ENCODE results near the gene ATCAY.
"Not testable (repeated sequence)": the region's sequence is repeated elsewhere in the genome, so short reads cannot be mapped to it uniquely, and the experiment has no call there.

ATCAY gene

DNA sequence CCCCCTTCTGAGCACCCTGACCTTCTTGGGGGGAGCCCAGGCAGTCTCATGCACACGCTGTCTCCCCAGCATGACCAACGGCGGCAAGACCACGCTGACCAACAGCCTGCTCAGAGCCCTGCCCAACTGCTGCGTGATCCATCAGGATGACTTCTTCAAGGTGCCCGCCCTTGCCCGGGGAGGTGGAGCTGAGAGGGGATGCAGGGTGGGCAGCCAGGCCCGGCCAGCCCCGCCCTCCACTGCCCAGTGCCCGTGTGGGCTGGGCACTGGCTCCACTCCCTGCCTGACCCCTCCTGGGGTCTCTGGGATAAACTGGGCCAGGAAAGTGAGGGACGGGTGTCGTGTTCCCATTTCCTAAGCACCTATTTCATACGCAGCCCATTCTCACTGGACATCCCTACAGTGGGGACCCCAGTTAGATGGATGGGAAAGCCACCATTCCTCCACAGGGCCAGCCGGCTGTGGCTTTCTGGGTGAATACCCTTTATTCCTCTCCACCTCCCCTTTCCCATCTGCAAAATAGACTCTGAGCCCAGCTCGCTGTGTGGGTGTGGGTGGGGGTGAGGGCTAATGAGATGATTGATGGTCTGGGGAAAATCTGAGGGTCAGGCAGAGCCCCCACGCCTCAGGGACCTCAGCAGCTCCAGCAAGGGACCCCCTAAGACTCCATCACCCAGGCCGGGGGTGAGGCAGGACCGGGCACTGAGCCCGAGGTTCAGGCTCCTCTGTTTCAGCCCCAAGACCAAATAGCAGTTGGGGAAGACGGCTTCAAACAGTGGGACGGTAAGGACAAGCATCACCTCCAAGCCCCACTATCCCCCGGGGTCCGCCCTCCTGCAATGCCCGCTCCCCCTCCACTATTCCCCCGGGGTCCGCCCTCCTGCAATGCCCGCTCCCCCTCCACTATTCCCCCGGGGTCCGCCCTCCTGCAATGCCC is 56.3 kb downstream of the ATCAY start:
- Histone ChIP-seq H3K27me3 (peaks cover 0 to 12% of the 10 kb centered on the region in 2 donors), H3K4me3 (no peak overlapping the region), H3K36me3 (no peaks in the 10 kb centered on the region), H3K4me1 (peaks cover 0 to 15% (median 8%) of the 10 kb centered on the region in 4 donors), H3K27ac (no peak overlapping the region), H3K9me3 (no peaks in the 10 kb centered on the region)
- no peak for TF ChIP-seq CTCF (IDR thresholded peaks at IDR 0.05)
- intact Hi-C loops (cut with DNase I; ENCODE audit: low total_unique reads) = no loop called here
- no peak for DNase-seq

DNA sequence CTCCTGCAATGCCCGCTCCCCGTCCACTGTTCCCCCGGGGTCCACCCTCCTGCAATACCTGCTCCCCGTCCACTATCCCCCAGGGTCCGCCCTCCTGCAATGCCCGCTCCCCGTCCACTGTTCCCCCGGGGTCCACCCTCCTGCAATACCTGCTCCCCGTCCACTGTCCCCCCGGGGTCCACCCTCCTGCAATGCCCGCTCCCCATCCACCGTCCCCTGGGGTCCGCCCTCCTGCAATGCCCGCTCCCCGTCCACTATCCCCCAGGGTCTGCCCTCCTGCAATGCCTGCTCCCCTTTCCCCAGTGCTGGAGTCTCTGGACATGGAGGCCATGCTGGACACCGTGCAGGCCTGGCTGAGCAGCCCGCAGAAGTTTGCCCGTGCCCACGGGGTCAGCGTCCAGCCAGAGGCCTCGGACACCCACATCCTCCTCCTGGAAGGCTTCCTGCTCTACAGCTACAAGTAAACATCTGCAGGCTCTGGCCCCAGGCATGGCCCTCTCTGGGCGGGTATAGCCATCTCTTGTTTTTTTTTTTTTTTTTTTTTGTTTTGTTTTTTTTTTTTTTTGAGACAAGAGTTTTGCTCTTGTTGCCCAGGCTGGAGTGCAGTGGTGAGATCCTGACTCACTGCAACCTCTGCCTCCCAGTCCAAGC is 57.9 kb downstream of the ATCAY start:
- DNase-seq, H3K27ac ChIP-seq: not testable (repeated sequence)

GRCh38 chr19:3942790-3943409 is 62.4 kb downstream of the ATCAY start:
- Histone ChIP-seq H3K27ac (no peak overlapping the region), H3K36me3 (no peaks in the 10 kb centered on the region), H3K9me3 (no peaks in the 10 kb centered on the region), H3K4me3 (no peak overlapping the region), H3K4me1 (no peaks in the 10 kb centered on the region), H3K27me3 (no peaks in the 10 kb centered on the region)
- intact Hi-C loops (cut with DNase I; ENCODE audit: low total_unique reads) = no loop called here
- no peak for TF ChIP-seq CTCF (IDR thresholded peaks at IDR 0.05)
- DNase-seq = no peak

More for the DNA sequence above, 57.9 kb downstream of the ATCAY start:
- H3K9me3 ChIP-seq; H3K4me1 ChIP-seq; H3K27me3 ChIP-seq; H3K36me3 ChIP-seq; intact Hi-C loops (cut with DNase I; ENCODE audit: low total_unique reads); H3K4me3 ChIP-seq: not testable (repeated sequence)

DNA sequence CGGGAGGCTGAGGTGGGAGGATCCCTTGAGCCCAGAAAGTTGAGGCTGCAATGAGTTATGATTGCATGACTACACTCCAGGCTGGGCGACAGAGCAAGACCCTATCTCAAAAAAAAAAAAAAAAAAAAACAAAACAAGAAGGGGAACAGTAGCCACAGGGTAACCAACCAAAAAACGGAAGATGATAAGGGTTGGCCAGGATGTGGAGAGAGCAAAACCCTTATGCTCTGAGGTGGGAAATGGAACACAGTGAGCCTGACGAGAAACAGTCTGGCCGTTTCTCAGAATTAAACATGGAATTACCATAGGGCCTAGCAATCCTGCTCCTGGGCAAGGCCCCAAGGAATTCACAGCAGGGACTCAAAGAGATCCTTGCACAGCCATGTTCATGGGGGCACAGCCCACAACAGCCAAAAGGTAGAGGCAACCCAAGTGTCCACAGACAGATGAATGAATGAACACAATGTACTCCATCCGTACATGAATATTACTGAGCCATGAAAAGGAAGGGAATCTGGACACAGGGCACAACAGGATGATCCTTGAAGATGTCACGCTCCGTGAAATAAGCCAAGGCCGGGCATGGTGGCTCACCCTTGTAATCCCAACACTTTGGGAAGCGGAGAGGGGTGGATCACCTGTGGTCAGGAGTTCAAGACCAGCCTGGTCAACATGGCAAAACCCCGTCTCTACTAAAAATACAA is 63.7 kb downstream of the ATCAY start:
- Histone ChIP-seq H3K4me1 (no peaks in the 10 kb centered on the region), H3K36me3 (no peaks in the 10 kb centered on the region), H3K27me3 (no peaks in the 10 kb centered on the region), H3K27ac (no peak overlapping the region), H3K4me3 (no peak overlapping the region), H3K9me3 (no peaks in the 10 kb centered on the region)
- intact Hi-C loops (cut with DNase I; ENCODE audit: low total_unique reads) = no loop called here
- DNase-seq = no peak
- TF ChIP-seq CTCF (IDR thresholded peaks at IDR 0.05) = no peak

- intact Hi-C loops (cut with DNase I; ENCODE audit: low total_unique reads) = no loop called here
Measured at GRCh38 chr19:3945838-3946237, 65.4 kb downstream of the ATCAY start.

DNA sequence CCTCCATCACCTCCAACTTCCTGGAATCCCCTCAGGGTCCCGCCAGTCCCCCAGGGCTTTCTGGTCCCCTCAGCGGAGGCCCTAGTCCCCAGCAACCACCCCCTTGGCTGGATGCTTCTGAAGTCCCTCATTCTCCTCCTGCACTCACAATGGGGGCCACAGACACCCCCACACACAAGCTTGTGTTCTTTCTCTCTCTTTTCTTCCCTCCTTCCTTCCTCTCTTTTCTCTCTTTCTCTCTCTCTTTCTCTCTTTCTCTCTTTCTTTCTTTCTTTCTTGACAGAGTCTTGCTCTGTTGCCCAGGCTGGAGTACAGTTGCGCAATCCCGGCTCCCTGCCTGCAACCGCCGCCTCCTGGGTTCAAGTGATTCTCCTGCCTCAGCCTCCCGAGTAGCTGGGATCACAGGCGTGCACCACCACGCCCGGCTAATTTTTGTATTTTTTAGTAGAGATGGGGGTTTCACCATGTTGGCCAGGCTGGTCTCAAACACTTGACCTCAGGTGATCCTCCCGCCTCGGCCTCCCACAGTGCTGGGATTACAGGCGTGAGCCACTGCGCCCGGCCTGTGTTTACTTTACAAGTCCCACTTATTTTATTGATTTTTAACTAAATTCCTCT is 66.9 kb downstream of the ATCAY start:
- peaks cover 13 to 26% (median 25%) of the 10 kb centered on the region in 4 donors for H3K4me1 ChIP-seq
- intact Hi-C loops (cut with DNase I; ENCODE audit: low total_unique reads); H3K27me3 ChIP-seq; H3K9me3 ChIP-seq; H3K4me3 ChIP-seq; DNase-seq; H3K36me3 ChIP-seq; H3K27ac ChIP-seq: not testable (repeated sequence)

More at GRCh38 chr19:3945838-3946237, 65.4 kb downstream of the ATCAY start:
- TF ChIP-seq CTCF (IDR thresholded peaks at IDR 0.05) = no peak
- Histone ChIP-seq H3K36me3 (no peaks in the 10 kb centered on the region), H3K9me3 (no peaks in the 10 kb centered on the region), H3K27ac (no peak overlapping the region), H3K4me3 (no peak overlapping the region), H3K27me3 (no peaks in the 10 kb centered on the region), H3K4me1 (peaks cover 1 to 10% (median 9%) of the 10 kb centered on the region in 4 donors)
- no peak for DNase-seq

Data from tibial artery (tissue), 4 donors.